DMS153 treated with DMSO at 0.1 percent for 48 hours (cell line): ENCODE measurements around the gene IL17D.
"Not testable (repeated sequence)": the region's sequence is repeated elsewhere in the genome, so short reads cannot be mapped to it uniquely, and the experiment has no call there.

Experiments
- DNase-seq: peaks from one replicate; lab custom pipeline; 2025; ENCODE audit not compliant: unreplicated experiment; lab: John Stamatoyannopoulos, UW

Gene IL17D

GRCh38 chr13:20718958-20719566 is 15.6 kb downstream of the IL17D start:
- DNase-seq: no peak

DNA sequence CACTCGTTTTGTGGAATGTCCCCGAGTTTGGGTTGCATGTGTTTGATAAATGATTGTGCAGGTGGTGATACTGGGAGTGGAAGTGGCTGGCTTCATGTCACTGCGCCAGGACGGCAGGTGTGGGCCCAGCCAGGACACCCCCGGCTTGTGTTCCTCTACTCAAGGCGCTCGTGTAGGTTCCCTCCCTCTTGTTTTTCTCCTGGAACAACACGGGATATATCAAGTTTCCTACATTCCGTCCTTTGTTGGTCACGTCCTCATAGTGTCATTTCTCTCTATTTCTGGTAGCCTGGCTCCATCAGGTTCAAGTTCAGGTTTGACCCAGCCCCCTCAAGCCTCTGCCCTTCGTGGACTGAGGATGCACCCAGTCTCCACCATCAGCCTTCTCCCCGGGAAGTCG is 16.3 kb downstream of the IL17D start:
- no peak for DNase-seq

GRCh38 chr13:20720499-20720898 is 17.0 kb downstream of the IL17D start:
- no peak for DNase-seq

- no peak for DNase-seq
Measured at GRCh38 chr13:20721058-20721453, 17.6 kb downstream of the IL17D start.

- peak; percentile 27 for DNase-seq
Measured at GRCh38 chr13:20721454-20722357, 18.2 kb downstream of the IL17D start.

GRCh38 chr13:20727856-20728255 is 24.4 kb downstream of the IL17D start:
- DNase-seq: no peak

- DNase-seq: no peak
Measured at GRCh38 chr13:20728579-20729311, 25.2 kb downstream of the IL17D start.

DNA sequence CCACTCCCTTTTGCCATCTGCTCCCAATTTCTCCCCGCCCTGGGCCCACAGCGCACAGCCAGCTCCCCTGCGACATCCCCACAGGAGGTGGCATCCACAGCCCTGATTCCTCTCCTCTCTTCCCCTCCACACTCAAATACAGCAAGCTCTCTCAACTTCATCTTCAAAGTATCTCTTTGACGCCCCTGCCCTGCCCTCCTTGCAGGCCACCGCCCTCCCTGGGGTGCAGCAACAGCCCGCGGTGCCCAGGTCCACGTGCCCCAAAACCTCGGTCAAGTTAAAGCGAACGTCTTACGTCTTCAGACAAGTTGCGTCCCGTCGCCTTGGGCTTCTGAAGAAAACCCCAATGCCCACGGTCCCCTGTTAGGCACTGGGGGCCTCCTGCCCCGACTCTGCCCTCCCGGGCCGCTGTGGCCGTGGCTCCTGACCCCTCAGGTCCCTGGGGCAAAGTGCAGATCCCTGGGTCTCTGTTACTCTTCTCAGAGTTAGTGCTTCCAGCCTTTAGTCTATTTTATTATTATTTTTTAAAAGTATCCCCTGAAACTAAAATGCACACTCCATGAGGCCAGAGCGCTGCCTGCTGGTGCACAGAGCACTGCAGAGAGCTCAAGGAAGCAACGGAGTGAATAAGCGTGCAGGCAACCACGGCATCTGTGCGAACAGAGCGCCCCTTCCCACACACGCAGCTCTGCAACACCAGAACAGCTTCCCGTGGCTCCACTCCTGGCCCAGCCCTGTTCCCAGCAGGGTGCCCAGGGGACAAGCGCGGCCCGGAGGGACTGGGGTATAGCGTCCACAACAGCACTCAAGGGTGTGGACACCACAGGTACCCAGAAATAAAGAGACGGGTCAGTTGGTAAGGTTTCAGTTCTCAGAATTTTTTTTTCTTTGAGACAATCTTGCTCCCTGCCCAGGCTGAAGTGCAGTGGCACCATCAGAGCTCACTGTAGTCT is 26.4 kb downstream of the IL17D start:
- DNase-seq: no peak

DNA sequence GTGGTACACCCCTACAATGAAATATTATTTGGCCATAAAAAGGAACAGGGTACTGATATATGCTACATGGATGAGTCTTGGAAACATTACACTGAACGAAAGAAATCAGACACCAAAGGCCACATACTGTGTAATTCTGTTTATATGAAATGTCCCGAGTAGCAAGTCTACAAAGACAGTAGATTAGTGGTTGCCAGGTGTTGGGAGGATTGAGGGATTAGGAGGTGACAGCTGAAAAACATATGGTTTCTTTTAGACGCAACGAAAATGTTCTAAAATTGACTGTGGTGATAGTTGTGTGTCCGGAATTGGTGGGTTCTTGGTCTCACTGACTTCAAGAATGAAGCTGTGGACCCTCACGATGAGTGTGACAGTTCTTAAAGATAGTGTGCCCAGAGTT is 35.1 kb downstream of the IL17D start:
- no peak for DNase-seq

DNA sequence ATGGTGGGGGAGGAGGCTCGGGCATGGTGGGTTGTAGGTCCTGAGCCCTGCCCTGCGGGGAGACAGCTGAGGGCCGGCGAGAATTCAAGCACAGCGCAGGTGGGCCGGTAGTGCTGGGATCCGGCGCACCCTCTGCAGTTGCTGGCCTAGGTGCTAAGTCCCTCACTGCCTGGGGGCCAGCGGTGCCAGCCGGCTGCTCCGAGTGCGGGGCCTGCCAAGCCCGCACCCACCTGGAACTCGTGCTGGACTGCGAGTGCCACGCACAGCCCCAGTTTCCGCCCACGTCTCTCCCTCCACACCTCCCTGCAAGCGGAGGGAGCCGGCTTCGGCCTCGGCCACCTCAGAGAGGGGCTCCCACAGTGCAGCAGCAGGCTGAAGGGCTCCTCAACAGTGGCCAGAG is 36.5 kb downstream of the IL17D start:
- DNase-seq: no peak

- not testable (repeated sequence) for DNase-seq
Measured at GRCh38 chr13:20743830-20744404, 40.4 kb downstream of the IL17D start.

- no peak for DNase-seq
Measured at GRCh38 chr13:20749377-20749776, 45.9 kb downstream of the IL17D start.

GRCh38 chr13:20754009-20754408 is 50.5 kb downstream of the IL17D start:
- no peak for DNase-seq

GRCh38 chr13:20760872-20761271 is 57.4 kb downstream of the IL17D start:
- no peak for DNase-seq

GRCh38 chr13:20767309-20767943 is 63.9 kb downstream of the IL17D start:
- no peak for DNase-seq

DNA sequence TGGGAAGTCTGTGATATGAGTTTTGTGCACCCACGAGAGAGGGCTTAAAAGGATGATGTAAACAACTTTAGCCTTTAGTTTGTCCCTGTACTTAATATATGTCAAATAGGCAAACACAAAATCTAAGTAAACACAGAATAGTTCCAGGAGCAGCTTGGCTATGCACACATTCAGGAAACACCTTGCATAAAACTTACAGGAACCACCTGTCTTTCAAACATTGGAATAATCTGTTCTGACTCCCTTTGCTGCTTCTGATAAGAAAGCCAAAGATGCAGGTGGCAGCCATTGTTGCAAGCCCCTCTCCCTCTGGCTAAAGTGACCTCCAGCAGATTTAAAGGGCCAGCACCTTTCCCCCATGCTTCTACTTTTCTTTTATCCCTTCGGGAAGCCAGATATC is 65.6 kb downstream of the IL17D start:
- no peak for DNase-seq

DNA sequence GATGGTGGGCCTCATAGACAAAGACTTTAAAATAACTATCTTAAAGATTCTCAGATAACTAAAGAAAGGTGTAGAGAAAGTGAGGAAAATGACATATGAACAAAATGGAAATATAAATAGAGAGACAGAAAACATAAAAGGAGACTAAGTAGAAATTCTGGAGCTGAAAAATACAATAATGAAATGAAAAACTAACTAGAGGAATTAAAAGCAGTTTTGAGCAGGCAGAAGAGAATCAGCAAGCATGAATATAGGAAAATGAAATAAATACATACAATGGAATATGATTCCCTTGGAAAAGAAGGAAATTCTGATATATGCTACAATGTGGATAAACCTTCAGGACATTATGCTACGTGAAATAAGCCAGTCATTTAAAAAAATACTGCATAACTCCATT is 66.3 kb downstream of the IL17D start:
- DNase-seq: no peak
